Measurements from ENCODE around the gene UBA3.
A peak's percentile ranks its signal among the peaks of the same experiment; 100 is the strongest.

Gene UBA3

GRCh38 chr3:69065318-69065964, 14.7 kb downstream of the UBA3 start:
- Histone ChIP-seq H3K36me3 (ENCODE audit: control insufficient read depth, insufficient read depth, low read length) (peaks cover 53% of the 10 kb centered on the region), H3K27me3 (ENCODE audit: control insufficient read depth, insufficient read depth, low read length) (no peaks in the 10 kb centered on the region), H3K4me1 (ENCODE audit: control insufficient read depth, insufficient read depth, low read length) (no peaks in the 10 kb centered on the region), H3K4me3 (ENCODE audit: low read depth, low read length) (no peak overlapping the region), H3K27ac (ENCODE audit: low read depth, low read length) (no peak overlapping the region), H3K9me3 (ENCODE audit: control insufficient read depth, insufficient read depth, low read length) (no peaks in the 10 kb centered on the region), H3K9ac (ENCODE audit: low read depth, low read length) (no peak overlapping the region)

- H3K4me3 ChIP-seq (ENCODE audit: low read depth, low read length): no peak overlapping the region
- H3K27ac ChIP-seq (ENCODE audit: low read depth, low read length): no peak overlapping the region
- H3K9me3 ChIP-seq (ENCODE audit: control insufficient read depth, insufficient read depth, low read length): no peaks in the 10 kb centered on the region
- no peak overlapping the region for H3K9ac ChIP-seq (ENCODE audit: low read depth, low read length)
- no peaks in the 10 kb centered on the region for H3K27me3 ChIP-seq (ENCODE audit: control insufficient read depth, insufficient read depth, low read length)
- peaks cover 63% of the 10 kb centered on the region for H3K36me3 ChIP-seq (ENCODE audit: control insufficient read depth, insufficient read depth, low read length)
- H3K4me1 ChIP-seq (ENCODE audit: control insufficient read depth, insufficient read depth, low read length): no peaks in the 10 kb centered on the region
Measured at GRCh38 chr3:69063636-69064035, 16.5 kb downstream of the UBA3 start.

- Histone ChIP-seq H3K27me3 (ENCODE audit: control insufficient read depth, insufficient read depth, low read length) (no peaks in the 10 kb centered on the region), H3K4me1 (ENCODE audit: control insufficient read depth, insufficient read depth, low read length) (no peaks in the 10 kb centered on the region), H3K4me3 (ENCODE audit: low read depth, low read length) (no peak overlapping the region), H3K36me3 (ENCODE audit: control insufficient read depth, insufficient read depth, low read length) (peaks cover 95% of the 10 kb centered on the region), H3K9me3 (ENCODE audit: control insufficient read depth, insufficient read depth, low read length) (no peaks in the 10 kb centered on the region), H3K27ac (ENCODE audit: low read depth, low read length) (no peak overlapping the region), H3K9ac (ENCODE audit: low read depth, low read length) (no peak overlapping the region)
Measured at GRCh38 chr3:69059688-69060087, 20.5 kb downstream of the UBA3 start.

GRCh38 chr3:69058947-69059224, 21.3 kb downstream of the UBA3 start:
- Histone ChIP-seq H3K27me3 (ENCODE audit: control insufficient read depth, insufficient read depth, low read length) (no peaks in the 10 kb centered on the region), H3K9ac (ENCODE audit: low read depth, low read length) (no peak overlapping the region), H3K36me3 (ENCODE audit: control insufficient read depth, insufficient read depth, low read length) (peaks cover 91% of the 10 kb centered on the region), H3K4me3 (ENCODE audit: low read depth, low read length) (no peak overlapping the region), H3K9me3 (ENCODE audit: control insufficient read depth, insufficient read depth, low read length) (no peaks in the 10 kb centered on the region), H3K4me1 (ENCODE audit: control insufficient read depth, insufficient read depth, low read length) (no peaks in the 10 kb centered on the region), H3K27ac (ENCODE audit: low read depth, low read length) (no peak overlapping the region)

GRCh38 chr3:69058180-69058946, 21.8 kb downstream of the UBA3 start:
- H3K27me3 ChIP-seq (ENCODE audit: control insufficient read depth, insufficient read depth, low read length): no peaks in the 10 kb centered on the region
- H3K9me3 ChIP-seq (ENCODE audit: control insufficient read depth, insufficient read depth, low read length): no peaks in the 10 kb centered on the region
- no peak overlapping the region for H3K4me3 ChIP-seq (ENCODE audit: low read depth, low read length)
- no peaks in the 10 kb centered on the region for H3K4me1 ChIP-seq (ENCODE audit: control insufficient read depth, insufficient read depth, low read length)
- H3K27ac ChIP-seq (ENCODE audit: low read depth, low read length): no peak overlapping the region
- H3K9ac ChIP-seq (ENCODE audit: low read depth, low read length): no peak overlapping the region
- H3K36me3 ChIP-seq (ENCODE audit: control insufficient read depth, insufficient read depth, low read length): peaks cover 85% of the 10 kb centered on the region

GRCh38 chr3:69052472-69052898, 27.7 kb downstream of the UBA3 start:
- H3K27ac ChIP-seq (ENCODE audit: low read depth, low read length): peak overlapping the region; percentile 87

GRCh38 chr3:69051756-69052471, 28.3 kb downstream of the UBA3 start, which contains the start of gene TMF1:
Gene TMF1, minus strand, starts transcription at chr3:69052333. Its CDS starts 247 bp downstream, at chr3:69052086.
- Histone ChIP-seq H3K9ac (ENCODE audit: low read depth, low read length) (peak within 1 kb of the TSS; percentile 78), H3K27ac (ENCODE audit: low read depth, low read length) (peak within 1 kb of the TSS; percentile 87), H3K4me1 (ENCODE audit: control insufficient read depth, insufficient read depth, low read length) (peaks cover 11% of the 10 kb centered on the region; the same call in 1 of the 2 replicates), H3K27me3 (ENCODE audit: control insufficient read depth, insufficient read depth, low read length) (no peaks in the 10 kb centered on the region), H3K4me3 (ENCODE audit: low read depth, low read length) (peak within 1 kb of the TSS; percentile 81), H3K36me3 (ENCODE audit: control insufficient read depth, insufficient read depth, low read length) (peaks cover 46% of the 10 kb centered on the region), H3K9me3 (ENCODE audit: control insufficient read depth, insufficient read depth, low read length) (no peaks in the 10 kb centered on the region)

More at GRCh38 chr3:69052472-69052898, 27.7 kb downstream of the UBA3 start:
- Histone ChIP-seq H3K27me3 (ENCODE audit: control insufficient read depth, insufficient read depth, low read length) (no peaks in the 10 kb centered on the region), H3K4me3 (ENCODE audit: low read depth, low read length) (peak overlapping the region; percentile 81), H3K9me3 (ENCODE audit: control insufficient read depth, insufficient read depth, low read length) (no peaks in the 10 kb centered on the region), H3K36me3 (ENCODE audit: control insufficient read depth, insufficient read depth, low read length) (peaks cover 45% of the 10 kb centered on the region), H3K4me1 (ENCODE audit: control insufficient read depth, insufficient read depth, low read length) (peaks cover 11% of the 10 kb centered on the region; the same call in 1 of the 2 replicates), H3K9ac (ENCODE audit: low read depth, low read length) (peak overlapping the region; percentile 48)

GRCh38 chr3:69048990-69049389, 31.2 kb downstream of the UBA3 start:
- Histone ChIP-seq H3K9ac (ENCODE audit: low read depth, low read length) (no peak overlapping the region), H3K9me3 (ENCODE audit: control insufficient read depth, insufficient read depth, low read length) (no peaks in the 10 kb centered on the region), H3K27me3 (ENCODE audit: control insufficient read depth, insufficient read depth, low read length) (no peaks in the 10 kb centered on the region), H3K36me3 (ENCODE audit: control insufficient read depth, insufficient read depth, low read length) (peaks cover 40% of the 10 kb centered on the region), H3K27ac (ENCODE audit: low read depth, low read length) (no peak overlapping the region), H3K4me3 (ENCODE audit: low read depth, low read length) (no peak overlapping the region), H3K4me1 (ENCODE audit: control insufficient read depth, insufficient read depth, low read length) (peaks cover 11% of the 10 kb centered on the region; the same call in 1 of the 2 replicates)

GRCh38 chr3:69044608-69045007, 35.6 kb downstream of the UBA3 start:
- no peak overlapping the region for H3K27ac ChIP-seq (ENCODE audit: low read depth, low read length)
- H3K27me3 ChIP-seq (ENCODE audit: control insufficient read depth, insufficient read depth, low read length): no peaks in the 10 kb centered on the region
- H3K36me3 ChIP-seq (ENCODE audit: control insufficient read depth, insufficient read depth, low read length): peaks cover 81% of the 10 kb centered on the region
- H3K4me3 ChIP-seq (ENCODE audit: low read depth, low read length): no peak overlapping the region
- H3K9ac ChIP-seq (ENCODE audit: low read depth, low read length): no peak overlapping the region
- no peaks in the 10 kb centered on the region for H3K4me1 ChIP-seq (ENCODE audit: control insufficient read depth, insufficient read depth, low read length)
- H3K9me3 ChIP-seq (ENCODE audit: control insufficient read depth, insufficient read depth, low read length): no peaks in the 10 kb centered on the region

- H3K9me3 ChIP-seq (ENCODE audit: control insufficient read depth, insufficient read depth, low read length): no peaks in the 10 kb centered on the region
- H3K9ac ChIP-seq (ENCODE audit: low read depth, low read length): no peak overlapping the region
- H3K4me3 ChIP-seq (ENCODE audit: low read depth, low read length): no peak overlapping the region
- H3K27ac ChIP-seq (ENCODE audit: low read depth, low read length): no peak overlapping the region
- H3K27me3 ChIP-seq (ENCODE audit: control insufficient read depth, insufficient read depth, low read length): no peaks in the 10 kb centered on the region
- peaks cover 77% of the 10 kb centered on the region for H3K36me3 ChIP-seq (ENCODE audit: control insufficient read depth, insufficient read depth, low read length)
- no peaks in the 10 kb centered on the region for H3K4me1 ChIP-seq (ENCODE audit: control insufficient read depth, insufficient read depth, low read length)
Measured at GRCh38 chr3:69033470-69033869, 46.7 kb downstream of the UBA3 start.

GRCh38 chr3:69032737-69033136, 47.4 kb downstream of the UBA3 start:
- Histone ChIP-seq H3K9me3 (ENCODE audit: control insufficient read depth, insufficient read depth, low read length) (no peaks in the 10 kb centered on the region), H3K27me3 (ENCODE audit: control insufficient read depth, insufficient read depth, low read length) (no peaks in the 10 kb centered on the region), H3K36me3 (ENCODE audit: control insufficient read depth, insufficient read depth, low read length) (peaks cover 77% of the 10 kb centered on the region), H3K9ac (ENCODE audit: low read depth, low read length) (no peak overlapping the region), H3K27ac (ENCODE audit: low read depth, low read length) (no peak overlapping the region), H3K4me3 (ENCODE audit: low read depth, low read length) (no peak overlapping the region), H3K4me1 (ENCODE audit: control insufficient read depth, insufficient read depth, low read length) (no peaks in the 10 kb centered on the region)

All from HUES48 (cell line).